NOMO-1 (cell line): Measurements from ENCODE around the gene LCA5L.
"Not testable (repeated sequence)": the region's sequence is repeated elsewhere in the genome, so short reads cannot be mapped to it uniquely, and the experiment has no call there.

Experiments used
- DNase-seq, 2 experiments: peaks; one replicate each; lab custom pipeline; 2025; ENCODE audit not compliant: unreplicated experiment in 2 of 2; lab: John Stamatoyannopoulos, UW

The LCA5L gene

GRCh38 chr21:39452207-39452969 is 6.8 kb upstream of the LCA5L start:
- no peak for DNase-seq

GRCh38 chr21:39451332-39452206 is 6.0 kb upstream of the LCA5L start, which contains the start of gene SH3BGR:
TSS of gene SH3BGR (plus strand) at chr21:39451970. CDS start at chr21:39452097, 127 bp downstream.
- DNase-seq = no peak

- no peak for DNase-seq
These were observed 1.7 kb upstream of the LCA5L start for GRCh38 chr21:39447264-39447663.

DNA sequence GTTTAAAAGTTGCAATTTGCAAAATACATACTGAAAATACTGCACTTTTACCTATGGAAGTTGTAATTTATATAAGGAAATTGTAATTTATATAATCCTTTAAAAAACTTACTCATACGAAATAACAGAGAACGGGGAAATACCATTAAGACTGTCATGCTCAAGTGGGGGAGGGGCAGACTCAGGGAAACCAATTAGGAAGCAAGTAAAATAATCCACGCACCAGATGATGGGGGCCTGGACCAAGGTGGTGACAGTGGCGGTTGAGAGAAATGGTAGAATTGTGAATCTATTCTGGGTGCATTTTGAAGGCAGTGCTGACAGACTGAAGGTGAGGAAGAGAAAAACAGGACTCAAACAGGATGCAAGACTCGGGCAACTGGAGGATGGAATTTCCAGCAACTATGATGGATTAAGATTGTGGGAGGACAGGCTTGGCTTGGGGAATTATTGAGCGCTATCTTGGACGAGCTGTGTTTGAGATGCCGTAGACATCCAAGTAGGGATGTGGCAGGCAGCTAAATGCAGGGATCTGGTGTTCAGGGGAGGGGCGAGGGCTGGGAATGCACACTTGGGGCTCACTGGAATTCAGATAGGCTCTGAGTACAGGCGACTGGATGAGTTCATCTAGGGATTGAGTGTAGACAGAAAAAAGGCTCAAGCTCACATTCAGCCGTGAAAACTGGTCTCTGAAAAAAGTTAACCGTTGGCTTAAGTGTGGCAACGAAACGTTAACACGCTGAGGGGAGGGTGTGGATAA is 977 bp downstream of the LCA5L start:
- no peak for DNase-seq

DNA sequence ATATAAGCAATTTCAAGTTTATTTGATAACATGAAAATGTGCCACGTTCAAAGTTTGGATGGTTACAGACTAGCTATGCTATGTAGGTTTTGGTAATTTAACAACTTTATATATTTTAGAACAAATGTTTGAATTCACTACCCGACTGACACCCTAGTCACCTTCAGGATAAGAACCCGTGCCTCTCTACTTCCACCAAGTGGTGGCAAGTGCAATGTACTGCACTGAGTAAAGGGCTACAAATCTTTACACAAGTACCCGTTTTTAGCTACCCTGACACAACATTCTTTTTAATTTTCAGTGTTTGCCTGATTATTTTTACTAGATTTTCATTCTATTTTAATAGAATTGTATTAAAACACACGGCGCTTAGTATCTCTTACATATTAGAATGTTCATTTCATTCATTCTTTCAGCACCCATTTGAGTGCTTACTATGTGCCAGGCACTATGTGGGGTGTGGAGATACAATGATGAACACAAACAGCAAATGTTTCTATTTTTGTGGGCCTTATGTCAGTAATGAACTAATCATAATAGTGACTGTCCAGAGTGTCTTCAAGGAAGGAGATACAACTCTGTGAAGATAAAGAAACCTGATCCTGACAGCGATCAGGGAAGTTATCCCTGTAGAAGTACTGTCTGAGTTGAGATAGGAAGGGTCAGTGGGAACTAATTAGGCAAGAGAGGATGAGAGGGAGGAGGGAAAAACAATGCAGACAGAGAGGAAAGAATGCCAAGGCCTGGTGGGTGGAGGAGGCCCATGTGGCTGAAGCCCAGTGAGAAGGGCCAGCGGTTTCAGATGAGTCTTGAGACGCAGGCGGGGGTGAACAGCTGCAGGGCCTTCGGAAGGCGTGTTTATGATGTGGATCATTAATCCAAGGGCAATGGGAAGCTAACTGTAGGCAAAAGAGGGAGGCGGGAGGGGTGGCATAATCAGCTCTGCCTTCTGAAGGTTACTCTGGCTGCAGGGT is 3.8 kb downstream of the LCA5L start:
- peak; percentile 61 to 71 for DNase-seq

- DNase-seq = no peak
These were observed 6.3 kb downstream of the LCA5L start for GRCh38 chr21:39439232-39439631.

DNA sequence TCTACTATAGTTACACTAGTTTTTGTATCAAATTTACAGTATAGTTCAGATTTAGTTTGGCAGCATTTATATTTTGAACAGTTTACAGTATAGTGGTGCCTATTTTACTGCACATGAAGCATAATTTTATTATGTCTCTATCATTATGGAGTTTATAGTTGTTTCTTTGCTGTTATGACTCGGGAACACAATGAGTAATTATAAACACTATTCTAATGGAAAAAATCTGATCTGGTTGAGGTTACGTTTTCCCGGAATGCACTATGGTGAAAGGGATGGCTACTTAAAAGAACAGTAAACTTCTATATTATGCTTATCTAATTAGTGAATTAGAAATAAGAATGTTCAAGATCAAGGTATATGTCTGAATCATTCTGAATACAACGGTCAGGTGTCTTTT is 10.6 kb downstream of the LCA5L start:
- no peak for DNase-seq

- DNase-seq = no peak
These were observed 14.6 kb downstream of the LCA5L start for GRCh38 chr21:39430954-39431353.

DNA sequence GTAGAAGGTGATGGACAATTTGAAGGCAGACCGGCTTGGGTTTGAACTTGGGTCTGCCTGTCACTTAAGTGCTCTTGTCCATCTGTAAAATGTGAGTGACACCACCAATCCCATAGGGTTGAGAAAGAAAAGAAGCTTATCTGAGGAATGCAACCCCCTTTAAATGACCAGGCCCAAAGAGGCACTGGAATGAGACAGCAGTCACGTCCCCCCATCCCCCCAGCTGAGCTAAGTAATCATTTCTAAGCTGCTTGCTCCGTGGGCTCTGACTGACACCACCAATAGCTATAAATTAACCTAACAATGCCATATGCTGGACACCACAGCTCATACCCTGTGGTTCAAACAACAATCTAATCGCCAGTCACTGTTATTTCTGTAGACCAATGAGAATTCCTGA is 15.1 kb downstream of the LCA5L start:
- DNase-seq = no peak

GRCh38 chr21:39430016-39430415 is 15.6 kb downstream of the LCA5L start:
- DNase-seq = no peak

- no peak for DNase-seq
These were observed 16.1 kb downstream of the LCA5L start for GRCh38 chr21:39429445-39429844.

DNA sequence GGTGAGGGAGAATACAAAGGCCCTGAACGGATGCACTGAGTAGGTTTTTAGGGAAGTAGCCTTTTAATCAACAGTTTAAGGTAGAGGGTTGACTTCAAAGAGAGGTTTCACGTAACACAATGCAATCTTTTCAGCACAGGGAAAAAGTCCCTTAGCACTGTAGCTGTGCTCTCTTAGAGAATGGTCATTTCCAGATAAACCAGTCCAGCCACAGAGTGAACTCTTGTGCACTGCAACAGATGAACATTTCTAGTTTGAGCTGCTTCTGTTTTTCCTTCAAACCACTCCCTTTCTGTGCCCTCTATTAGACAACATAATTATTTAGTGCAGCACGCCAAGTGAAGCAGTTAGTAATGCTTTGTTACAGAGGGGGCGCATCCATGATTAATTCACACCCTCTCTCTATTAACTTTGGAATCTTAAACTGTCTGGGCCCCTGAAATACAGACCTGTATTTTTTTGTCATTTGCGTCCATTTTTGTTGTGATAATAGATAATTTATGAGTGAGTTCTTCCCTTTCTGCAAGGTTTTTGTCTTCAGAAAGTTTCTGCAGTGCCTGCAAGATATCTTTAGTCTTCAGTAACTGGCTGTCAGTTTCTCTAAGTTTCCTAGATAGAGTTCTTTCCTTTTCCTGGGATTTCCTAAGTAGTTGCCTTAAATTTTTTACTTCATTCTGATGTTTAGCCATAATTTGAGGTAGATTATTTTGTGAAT is 22.9 kb downstream of the LCA5L start:
- DNase-seq = peak in 1 of 2 experiments; percentile 24

DNA sequence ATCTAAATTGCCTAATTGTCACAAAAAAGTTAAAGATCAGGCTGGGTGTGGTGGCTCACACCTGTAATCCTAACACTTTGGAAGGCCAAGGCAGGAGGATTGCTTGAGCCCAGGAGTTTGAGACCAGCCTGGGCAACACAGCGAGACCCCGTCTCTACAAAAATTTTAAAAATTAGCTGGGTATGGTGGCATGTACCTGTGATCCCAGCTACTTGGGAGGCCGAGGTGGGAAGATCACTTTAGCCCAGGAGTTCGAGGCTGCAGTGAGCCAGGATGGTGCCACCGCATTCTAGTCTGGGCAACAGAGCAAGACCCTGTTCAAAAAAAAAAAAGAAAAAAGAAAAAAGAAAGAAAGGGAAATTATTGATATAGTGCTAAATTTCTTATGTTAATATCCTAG is 26.4 kb downstream of the LCA5L start:
- DNase-seq = not testable (repeated sequence)

DNA sequence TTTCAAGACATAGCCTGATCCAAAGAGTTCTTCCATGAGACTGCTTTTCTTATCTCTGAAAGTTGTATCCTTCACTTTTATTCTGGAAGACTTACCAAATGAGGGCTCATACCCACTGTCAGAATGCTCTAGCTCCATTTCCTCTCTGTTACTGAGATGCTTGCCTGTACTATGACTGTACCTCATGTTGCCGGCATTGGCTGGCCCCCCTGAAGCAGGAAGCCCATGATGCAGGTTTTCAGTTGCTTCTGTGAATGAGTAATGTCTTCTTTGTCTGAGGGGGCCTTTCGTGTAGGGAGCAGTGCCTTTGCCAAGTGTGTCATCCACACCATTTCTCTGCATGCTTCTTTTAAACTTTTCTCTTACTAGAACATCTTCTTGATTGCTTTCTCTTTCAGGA is 39.5 kb downstream of the LCA5L start:
- no peak for DNase-seq

DNA sequence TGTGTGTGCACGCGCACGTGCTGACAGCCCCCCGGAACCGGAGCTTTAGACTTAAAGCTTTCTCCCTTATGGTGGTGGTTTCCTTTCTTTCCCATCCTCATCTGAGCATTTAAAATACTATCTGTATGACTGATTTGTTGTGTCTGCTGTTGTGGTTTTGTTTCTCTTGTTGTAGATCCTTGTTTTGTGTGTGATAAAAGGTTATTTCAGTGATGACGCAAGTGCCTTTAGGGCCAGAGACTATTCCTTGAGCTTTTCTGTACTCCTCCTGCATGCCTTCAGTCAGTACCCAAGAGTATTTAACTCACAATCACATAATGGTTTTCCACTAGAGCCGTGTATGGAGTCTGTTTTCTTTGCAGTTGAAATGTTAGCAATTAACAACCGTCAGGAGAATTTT is 45.4 kb downstream of the LCA5L start:
- DNase-seq = no peak

GRCh38 chr21:39397646-39398385 is 47.8 kb downstream of the LCA5L start:
- DNase-seq = peak; percentile 61 to 84

- DNase-seq = no peak
These were observed 52.6 kb downstream of the LCA5L start for GRCh38 chr21:39392981-39393380.

DNA sequence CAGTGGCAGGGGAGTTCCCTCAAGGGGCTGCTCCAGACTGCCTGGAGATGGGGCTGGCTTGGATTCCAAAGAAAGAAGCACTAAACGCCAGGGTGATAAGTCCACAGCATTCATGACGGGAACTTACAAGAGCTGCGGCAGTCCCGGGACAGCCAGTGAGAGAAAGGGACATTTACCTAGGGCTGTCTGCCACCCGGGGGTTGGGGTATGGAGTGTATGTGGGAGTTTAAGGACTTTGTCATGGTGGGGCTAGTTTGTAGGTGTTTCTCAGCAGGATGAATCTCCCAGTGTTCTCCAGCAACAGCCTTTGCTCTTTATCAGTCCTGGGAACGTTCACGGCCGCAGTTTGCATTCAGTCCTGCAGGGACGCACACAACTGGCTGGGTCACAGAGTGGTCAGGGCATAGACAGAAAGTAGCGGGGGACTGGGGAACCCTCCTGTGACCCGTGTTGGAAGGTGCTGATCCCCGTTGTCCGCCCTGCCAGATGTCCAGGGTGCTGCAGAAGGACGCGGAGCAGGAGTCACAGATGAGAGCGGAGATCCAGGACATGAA is 55.3 kb downstream of the LCA5L start:
- DNase-seq = no peak
